Ovary (tissue), 3 donors: ENCODE results near the gene ARID3C.

Experiments used
- CTCF ChIP-seq, 3 donors: fragments of 450-650 bp in 2 of 3; fragments of 200-600 bp in 1 of 3; IDR thresholded peaks; one replicate each; pipeline versions ENCODE4 v1.5.1 to v1.8.0; 2016 to 2022; ENCODE audit warnings: antibody characterized with exemption in 3 of 3, mild to moderate bottlenecking in 1 of 3
- EP300 ChIP-seq: sonication (generic); formaldehyde crosslinking; IDR thresholded peaks from one replicate; pipeline ENCODE4 v1.6.1; 2017; ENCODE audit warnings: antibody characterized with exemption
- POLR2A ChIP-seq: fragments of 450-650 bp; IDR thresholded peaks from one replicate; pipeline ENCODE4 v1.6.1; 2017; ENCODE audit warnings: antibody characterized with exemption, mild to moderate bottlenecking, moderate library complexity
- donor health status: DM: no; HTN: no; CAD: no.

DNA sequence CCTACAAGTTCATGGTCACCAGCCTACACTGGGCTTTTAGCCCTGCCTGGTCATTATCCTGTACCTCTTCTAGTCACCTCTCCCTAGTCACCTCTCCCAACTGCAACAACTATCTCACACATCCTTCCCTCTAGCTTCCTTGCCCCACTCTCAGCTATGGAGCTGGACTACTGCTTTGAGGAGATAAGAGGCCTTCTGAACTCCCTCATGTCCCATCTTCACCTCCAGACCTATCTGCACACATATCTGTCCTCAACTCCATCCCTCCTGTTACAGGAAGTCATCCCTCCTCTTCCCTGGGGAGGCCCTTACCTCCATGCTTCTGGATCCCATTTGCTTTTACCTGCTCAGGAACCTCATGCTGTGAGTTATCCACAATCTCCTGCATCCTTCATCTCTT is 22.7 kb downstream of the ARID3C start:
- TF ChIP-seq CTCF (IDR thresholded peaks at IDR 0.05), result no peak
- no peak for TF ChIP-seq POLR2A
- TF ChIP-seq EP300, result no peak
